ENCODE measurements around the gene RLN1. TPM values are rescaled to one million over a fixed set of nuclear protein-coding genes. Genes with fewer than 3 reads are reported as not detected.
"Not testable (repeated sequence)": the region's sequence is repeated elsewhere in the genome, so short reads cannot be mapped to it uniquely, and the experiment has no call there.

Gene RLN1
- not detected for total RNA-seq
- long read RNA-seq, result 0 reads

GRCh38 chr9:5338992-5339981, at the start of gene RLN1:
Gene RLN1, minus strand, starts transcription at chr9:5339876. Its CDS starts 130 bp downstream, at chr9:5339746.
- not testable (repeated sequence) for DNase-seq (ENCODE audit: low spot score)

DNA sequence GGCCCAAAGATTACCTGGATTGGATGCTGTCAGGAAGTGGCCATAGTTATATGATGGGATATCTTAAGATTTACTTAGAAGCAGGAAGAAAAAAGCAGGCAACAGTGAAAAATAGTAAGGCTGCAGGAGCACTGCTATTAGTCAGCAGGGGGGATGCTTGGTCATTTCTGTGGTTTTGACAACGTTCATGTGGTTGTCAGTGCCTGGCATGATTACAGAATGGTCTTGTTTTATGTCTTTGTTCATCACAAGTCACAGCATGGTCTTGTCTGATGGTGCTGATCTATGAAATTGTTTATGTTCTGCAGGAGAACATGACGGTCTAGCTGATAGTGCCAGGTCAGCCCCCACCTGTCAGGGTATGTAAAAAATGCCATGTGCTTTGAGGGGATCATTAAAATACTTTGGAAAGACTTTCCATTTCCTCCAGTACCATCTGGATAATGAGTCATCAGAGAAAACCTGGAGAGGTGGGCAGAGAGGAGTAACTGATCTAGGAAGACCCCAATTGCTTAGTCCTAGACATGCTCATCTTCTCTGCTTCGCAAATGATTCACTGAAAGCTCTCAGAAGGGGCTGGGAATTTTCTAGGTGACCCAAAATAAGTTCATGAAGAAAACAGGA, 49.5 kb upstream of the RLN1 start:
- DNase-seq (ENCODE audit: low spot score), result no peak

DNA sequence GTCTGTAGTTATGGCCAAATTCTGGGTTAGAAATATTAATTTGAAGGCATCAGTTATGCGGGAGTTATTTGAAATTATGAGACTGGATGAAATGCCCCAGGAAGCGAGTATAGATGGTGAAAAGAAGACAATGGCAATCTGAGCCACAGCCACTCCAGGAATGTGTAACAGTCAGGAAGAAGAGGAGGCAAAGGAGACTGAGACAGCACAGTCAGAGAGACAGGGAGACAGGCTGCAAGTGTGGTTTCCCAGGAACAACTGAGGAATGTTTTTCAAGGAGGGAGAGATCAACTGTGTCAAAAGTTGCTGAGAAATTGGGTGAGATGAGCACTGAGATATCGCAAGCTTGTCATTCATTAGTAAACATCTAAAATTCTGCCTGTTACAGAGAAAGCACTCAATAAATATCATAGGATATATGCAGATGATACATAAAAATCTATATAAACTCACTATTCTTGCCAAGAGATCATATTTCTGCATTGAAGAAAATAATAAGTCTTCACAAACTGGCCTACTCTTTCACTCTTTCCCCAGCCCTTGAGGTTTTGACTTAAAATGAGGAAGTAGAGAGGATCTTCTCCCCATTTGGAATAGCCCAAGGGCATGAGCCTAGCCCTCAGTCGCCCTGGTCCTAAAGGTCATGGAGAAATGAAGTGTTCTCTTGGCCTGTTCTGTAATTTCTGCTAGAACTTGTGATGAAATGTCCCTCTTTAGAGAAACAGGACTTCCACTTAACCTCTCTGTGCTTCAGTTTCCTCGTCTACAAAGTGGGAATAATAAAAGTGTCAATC, 48.5 kb upstream of the RLN1 start:
- DNase-seq (ENCODE audit: low spot score), result no peak

- no peak for DNase-seq (ENCODE audit: low spot score)
Measured at GRCh38 chr9:5384436-5384835, 44.8 kb upstream of the RLN1 start.

DNA sequence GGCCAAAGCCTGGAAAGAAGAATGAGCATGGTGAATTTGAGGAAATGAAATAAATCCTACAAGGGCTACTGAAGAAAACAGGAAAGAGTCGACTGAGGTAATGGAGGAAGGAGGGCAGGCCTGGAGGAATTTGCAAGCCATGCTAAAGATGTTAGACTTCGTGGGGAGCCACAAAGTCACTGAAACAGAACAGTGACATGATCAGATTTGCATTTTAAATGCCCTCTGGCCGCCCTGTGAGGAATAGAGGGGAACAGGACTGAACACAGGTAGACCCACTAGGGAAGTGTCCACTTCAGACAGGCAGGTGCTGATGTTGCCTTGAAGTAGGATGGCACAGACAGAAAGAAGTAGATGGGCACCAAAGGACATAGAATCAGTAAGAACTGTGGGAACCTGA, 42.8 kb upstream of the RLN1 start:
- DNase-seq (ENCODE audit: low spot score), result no peak

GRCh38 chr9:5375790-5376477, 36.3 kb upstream of the RLN1 start:
- DNase-seq (ENCODE audit: low spot score), result no peak

- no peak for DNase-seq (ENCODE audit: low spot score)
Measured at GRCh38 chr9:5375091-5375490, 35.4 kb upstream of the RLN1 start.

DNA sequence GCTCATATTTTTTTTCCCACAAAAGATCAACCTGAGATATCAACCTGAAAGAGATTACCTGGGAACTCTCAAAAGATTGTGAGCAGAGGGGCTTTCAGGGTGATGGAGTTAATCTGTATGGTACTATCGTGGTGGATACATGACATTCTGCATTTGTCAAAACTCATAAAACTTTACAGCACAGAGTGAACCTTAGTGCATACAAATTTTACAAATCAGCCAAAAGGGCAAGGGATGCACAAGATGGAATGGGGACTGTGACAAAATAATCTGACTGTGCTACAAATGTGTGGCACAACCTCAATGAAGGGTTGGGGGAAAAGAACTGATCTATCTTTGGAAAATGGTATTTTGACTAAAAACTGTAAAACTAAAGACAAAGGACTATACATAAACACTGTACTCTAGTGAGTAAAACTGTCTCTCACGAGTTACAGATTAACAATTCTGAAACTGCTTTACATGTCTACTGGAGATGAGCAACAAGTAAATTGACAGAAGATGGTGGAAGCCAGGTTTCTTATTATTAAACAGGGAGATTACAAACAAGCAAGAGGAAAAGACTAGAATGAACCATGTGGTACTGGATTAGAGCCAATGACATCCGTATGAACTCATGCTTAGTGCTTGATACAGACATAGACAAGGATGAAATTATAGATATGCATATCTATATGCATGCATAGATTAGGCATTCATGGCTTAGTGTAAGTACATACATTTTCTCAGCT, 24.8 kb upstream of the RLN1 start:
- no peak for DNase-seq (ENCODE audit: low spot score)

GRCh38 chr9:5361326-5362010, 21.8 kb upstream of the RLN1 start:
- DNase-seq (ENCODE audit: low spot score), result no peak

DNA sequence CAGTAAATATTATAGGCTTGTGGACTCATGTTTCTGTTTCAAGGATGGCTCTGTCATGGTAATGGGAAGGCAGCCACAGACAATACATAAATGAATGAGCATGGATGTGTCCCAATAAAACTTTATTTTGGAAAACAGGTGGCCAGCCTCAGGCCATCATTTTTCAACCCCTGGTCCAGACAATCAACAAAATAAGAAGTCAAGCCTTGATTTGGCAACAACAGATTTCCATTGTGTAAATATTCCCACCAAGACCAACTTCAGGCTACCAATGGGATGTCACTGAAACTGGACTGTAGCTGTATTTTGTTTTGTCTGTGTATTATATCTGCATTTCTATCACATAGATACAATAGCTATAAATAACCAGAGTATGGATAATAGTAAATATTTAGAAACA, 20.7 kb upstream of the RLN1 start:
- DNase-seq (ENCODE audit: low spot score), result no peak

- DNase-seq (ENCODE audit: low spot score), result no peak
Measured at GRCh38 chr9:5357431-5358105, 17.9 kb upstream of the RLN1 start.

GRCh38 chr9:5355817-5356216, 16.1 kb upstream of the RLN1 start:
- no peak for DNase-seq (ENCODE audit: low spot score)

GRCh38 chr9:5355226-5355625, 15.6 kb upstream of the RLN1 start:
- DNase-seq (ENCODE audit: low spot score), result no peak

DNA sequence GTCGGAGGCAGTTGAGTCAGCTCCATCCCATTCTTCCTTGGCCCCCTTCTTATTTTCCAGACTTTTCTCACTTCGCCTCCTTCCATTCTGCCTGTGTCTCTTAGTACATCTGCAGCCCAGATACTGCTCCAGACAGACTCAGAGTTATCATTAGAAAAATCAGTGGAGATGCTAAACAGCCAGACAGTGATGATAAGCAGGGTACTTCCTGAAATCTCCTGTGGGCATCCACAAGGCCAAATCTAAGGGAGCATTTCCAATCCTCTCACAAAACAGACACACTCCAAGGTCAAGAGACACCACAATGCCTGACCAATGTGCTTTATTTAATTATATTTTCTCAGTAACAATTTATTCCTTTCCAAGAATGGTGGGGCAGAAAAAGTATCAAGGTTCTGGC, 14.5 kb upstream of the RLN1 start:
- no peak for DNase-seq (ENCODE audit: low spot score)

GRCh38 chr9:5352637-5353248, 13.1 kb upstream of the RLN1 start:
- no peak for DNase-seq (ENCODE audit: low spot score)

DNA sequence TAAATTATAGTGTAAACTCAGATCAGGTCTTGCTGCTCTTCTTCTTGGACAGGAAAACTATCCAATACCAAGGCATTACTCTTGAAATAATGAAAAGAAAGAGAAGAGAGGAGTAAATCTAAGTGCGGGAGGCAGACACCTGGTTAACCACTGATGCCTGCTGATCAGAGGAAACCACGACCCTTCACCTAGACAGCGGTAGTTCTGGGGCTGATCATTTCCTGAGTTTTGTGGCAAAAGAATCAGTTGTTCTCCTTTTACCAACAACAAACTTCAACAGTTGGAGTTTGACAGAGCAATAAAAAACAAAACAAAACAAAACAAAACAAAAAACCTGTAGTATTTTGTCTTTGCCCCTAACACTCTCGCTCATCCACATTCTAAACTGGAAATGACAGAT, 3.0 kb downstream of the RLN1 start:
- DNase-seq (ENCODE audit: low spot score), result no peak

DNA sequence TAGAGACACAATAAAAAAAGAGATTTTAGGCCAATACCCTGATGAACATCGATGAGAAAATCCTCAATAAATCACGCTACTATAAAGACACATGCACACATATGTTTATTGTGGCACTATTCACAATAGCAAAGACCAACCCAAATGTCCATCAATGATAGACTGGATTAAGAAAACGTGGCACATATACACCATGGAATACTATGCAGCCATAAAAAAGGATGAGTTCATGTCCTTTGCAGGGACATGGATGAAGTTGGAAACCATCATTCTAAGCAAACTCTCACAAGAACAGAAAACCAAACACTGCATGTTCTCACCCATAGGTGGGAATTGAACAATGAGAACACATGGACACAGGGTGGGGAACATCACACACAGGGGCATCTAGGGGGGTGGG, 8.4 kb downstream of the RLN1 start:
- not testable (repeated sequence) for DNase-seq (ENCODE audit: low spot score)

- DNase-seq (ENCODE audit: low spot score), result no peak
Measured at GRCh38 chr9:5326893-5327548, 12.7 kb downstream of the RLN1 start.
